ENCODE data around the gene ENDOU. TPM values are rescaled to one million over a fixed set of nuclear protein-coding genes. Genes with fewer than 3 reads are reported as not detected.

ENDOU gene
- total RNA-seq, 1 experiment from 2014 or later: not detected

DNA sequence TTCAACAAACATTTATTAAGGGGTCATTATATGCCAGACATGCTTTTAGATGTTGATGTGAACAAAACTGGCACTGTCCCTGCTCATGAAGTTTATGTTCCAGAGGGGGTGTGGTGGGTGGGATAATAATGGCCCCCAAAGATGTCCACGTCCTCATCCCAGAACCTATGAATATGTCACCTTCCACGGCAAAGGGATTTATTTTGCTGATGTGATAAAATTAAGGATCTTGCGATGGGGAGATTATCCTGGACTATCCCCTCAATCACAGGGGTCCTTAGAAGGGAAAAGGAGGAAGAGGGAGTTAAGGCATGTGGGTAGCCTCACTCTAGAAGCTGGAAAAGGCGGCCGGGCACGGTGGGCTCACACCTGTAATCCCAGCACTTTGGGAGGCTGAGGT lies 46.0 kb upstream of the ENDOU start:
- Histone ChIP-seq H3K27ac (ENCODE audit: low read length) (no peak overlapping the region), H3K4me1 (ENCODE audit: control insufficient read depth, insufficient read depth, low read length) (peaks cover 43% of the 10 kb centered on the region), H3K4me3 (ENCODE audit: low read depth in 2 of 2, low read length in 2 of 2) (no peak overlapping the region), H3K36me3 (ENCODE audit: control insufficient read depth, insufficient read depth, low read length) (no peaks in the 10 kb centered on the region; the same call in 1 of the 2 replicates), H3K9me3 (ENCODE audit: control insufficient read depth, insufficient read depth, low read depth, low read length) (no peaks in the 10 kb centered on the region), H3K27me3 (ENCODE audit: control insufficient read depth, insufficient read depth, low read length) (no peaks in the 10 kb centered on the region)
- in situ Hi-C loops (cut with HindIII; ENCODE audit: low pct_unique_long_range_greater_than_20kb, low sequenced_read_pairs): no loop called here
- CTCF ChIA-PET: interaction anchor here (0.6 to 0.9 kb wide), 4 partner anchors 30 to 98 kb away, joined by 3 to 4 read pairs (median 3); no protein-coding TSS in a partner anchor
- intact Hi-C loops (cut with micrococcal nuclease; ENCODE audit: unreplicated experiment): no loop called here
- POLR2A ChIA-PET: no interaction called here
- BruUV-seq (replicated peaks): no TSS peak
- DNase-seq (ENCODE audit: low read depth, low spot score) (no peak), ATAC-seq (no peak)
- TF ChIP-seq TCF7L2 (IDR thresholded peaks at IDR 0.05; ENCODE audit: low read depth, low read length): no peak
- no peak for TF ChIP-seq POLR2AphosphoS5 (IDR thresholded peaks at IDR 0.05; ENCODE audit: low read depth, low read length)
- TF ChIP-seq, protein P1, sequence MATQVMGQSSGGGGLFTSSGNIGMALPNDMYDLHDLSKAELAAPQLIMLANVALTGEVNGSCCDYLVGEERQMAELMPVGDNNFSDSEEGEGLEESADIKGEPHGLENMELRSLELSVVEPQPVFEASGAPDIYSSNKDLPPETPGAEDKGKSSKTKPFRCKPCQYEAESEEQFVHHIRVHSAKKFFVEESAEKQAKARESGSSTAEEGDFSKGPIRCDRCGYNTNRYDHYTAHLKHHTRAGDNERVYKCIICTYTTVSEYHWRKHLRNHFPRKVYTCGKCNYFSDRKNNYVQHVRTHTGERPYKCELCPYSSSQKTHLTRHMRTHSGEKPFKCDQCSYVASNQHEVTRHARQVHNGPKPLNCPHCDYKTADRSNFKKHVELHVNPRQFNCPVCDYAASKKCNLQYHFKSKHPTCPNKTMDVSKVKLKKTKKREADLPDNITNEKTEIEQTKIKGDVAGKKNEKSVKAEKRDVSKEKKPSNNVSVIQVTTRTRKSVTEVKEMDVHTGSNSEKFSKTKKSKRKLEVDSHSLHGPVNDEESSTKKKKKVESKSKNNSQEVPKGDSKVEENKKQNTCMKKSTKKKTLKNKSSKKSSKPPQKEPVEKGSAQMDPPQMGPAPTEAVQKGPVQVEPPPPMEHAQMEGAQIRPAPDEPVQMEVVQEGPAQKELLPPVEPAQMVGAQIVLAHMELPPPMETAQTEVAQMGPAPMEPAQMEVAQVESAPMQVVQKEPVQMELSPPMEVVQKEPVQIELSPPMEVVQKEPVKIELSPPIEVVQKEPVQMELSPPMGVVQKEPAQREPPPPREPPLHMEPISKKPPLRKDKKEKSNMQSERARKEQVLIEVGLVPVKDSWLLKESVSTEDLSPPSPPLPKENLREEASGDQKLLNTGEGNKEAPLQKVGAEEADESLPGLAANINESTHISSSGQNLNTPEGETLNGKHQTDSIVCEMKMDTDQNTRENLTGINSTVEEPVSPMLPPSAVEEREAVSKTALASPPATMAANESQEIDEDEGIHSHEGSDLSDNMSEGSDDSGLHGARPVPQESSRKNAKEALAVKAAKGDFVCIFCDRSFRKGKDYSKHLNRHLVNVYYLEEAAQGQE (IDR thresholded peaks at IDR 0.05; ENCODE audit: insufficient read depth in 1 of 2, low read depth in 2 of 2, low read length in 1 of 2): no peak
- TF ChIP-seq, protein P2, sequence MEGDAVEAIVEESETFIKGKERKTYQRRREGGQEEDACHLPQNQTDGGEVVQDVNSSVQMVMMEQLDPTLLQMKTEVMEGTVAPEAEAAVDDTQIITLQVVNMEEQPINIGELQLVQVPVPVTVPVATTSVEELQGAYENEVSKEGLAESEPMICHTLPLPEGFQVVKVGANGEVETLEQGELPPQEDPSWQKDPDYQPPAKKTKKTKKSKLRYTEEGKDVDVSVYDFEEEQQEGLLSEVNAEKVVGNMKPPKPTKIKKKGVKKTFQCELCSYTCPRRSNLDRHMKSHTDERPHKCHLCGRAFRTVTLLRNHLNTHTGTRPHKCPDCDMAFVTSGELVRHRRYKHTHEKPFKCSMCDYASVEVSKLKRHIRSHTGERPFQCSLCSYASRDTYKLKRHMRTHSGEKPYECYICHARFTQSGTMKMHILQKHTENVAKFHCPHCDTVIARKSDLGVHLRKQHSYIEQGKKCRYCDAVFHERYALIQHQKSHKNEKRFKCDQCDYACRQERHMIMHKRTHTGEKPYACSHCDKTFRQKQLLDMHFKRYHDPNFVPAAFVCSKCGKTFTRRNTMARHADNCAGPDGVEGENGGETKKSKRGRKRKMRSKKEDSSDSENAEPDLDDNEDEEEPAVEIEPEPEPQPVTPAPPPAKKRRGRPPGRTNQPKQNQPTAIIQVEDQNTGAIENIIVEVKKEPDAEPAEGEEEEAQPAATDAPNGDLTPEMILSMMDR (IDR thresholded peaks at IDR 0.05): no peak
- TF ChIP-seq SIN3A (IDR thresholded peaks at IDR 0.05; ENCODE audit: borderline replicate concordance, insufficient read depth, low read depth, low read length): no peak

DNA sequence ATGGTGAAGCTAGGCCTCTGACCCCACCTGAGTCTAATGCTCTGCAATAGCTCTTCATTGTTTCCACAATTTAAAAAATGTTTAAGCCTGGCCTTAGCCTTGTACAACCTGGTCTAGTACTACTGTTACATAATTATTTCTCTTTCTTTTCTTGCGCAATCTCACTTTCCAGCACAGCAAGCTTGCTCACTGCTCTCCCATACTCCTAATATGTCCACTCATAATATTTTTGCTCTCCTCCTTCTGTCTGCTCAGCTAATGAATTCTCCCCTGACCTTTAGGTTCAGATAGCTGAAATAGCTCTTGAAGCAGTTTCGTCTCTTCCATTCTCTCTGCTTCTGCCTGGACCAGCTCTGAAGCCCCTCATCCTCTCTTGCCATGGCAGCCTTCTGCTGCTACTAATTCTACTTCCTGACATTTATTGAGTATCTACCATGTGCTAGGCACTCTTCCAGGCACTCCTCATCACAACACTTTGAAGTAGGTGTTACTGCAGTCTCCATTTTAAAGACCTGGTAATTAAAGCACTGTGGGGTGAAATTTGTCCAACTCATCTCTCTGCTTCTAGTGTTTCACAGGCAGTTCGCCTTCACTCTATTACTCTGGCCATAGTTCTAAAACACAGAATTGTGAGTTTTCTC lies 44.9 kb upstream of the ENDOU start:
- Histone ChIP-seq H3K27me3 (ENCODE audit: control insufficient read depth, insufficient read depth, low read length) (no peaks in the 10 kb centered on the region), H3K4me1 (ENCODE audit: control insufficient read depth, insufficient read depth, low read length) (peaks cover 38% of the 10 kb centered on the region), H3K9me3 (ENCODE audit: control insufficient read depth, insufficient read depth, low read depth, low read length) (no peaks in the 10 kb centered on the region), H3K36me3 (ENCODE audit: control insufficient read depth, insufficient read depth, low read length) (no peaks in the 10 kb centered on the region; the same call in 1 of the 2 replicates), H3K4me3 (ENCODE audit: low read depth in 2 of 2, low read length in 2 of 2) (no peak overlapping the region), H3K27ac (ENCODE audit: low read length) (peak overlapping the region; percentile 73; the same call in 1 of the 2 replicates)
- in situ Hi-C loops (cut with HindIII; ENCODE audit: low pct_unique_long_range_greater_than_20kb, low sequenced_read_pairs): no loop called here
- CTCF ChIA-PET: interaction anchor here (0.9 kb wide), 1 partner anchor 59 kb away, joined by 3 read pairs; no protein-coding TSS in a partner anchor
- POLR2A ChIA-PET: interaction anchor here (0.6 kb wide), 1 partner anchor 57 kb away, joined by 4 read pairs; no protein-coding TSS in a partner anchor
- no peak for ATAC-seq
- no peak for DNase-seq (ENCODE audit: low read depth, low spot score)
- no TSS peak for BruUV-seq (replicated peaks)
- intact Hi-C loops (cut with micrococcal nuclease; ENCODE audit: unreplicated experiment): no loop called here
- TF ChIP-seq POLR2AphosphoS5 (IDR thresholded peaks at IDR 0.05; ENCODE audit: low read depth, low read length) (no peak), SIN3A (IDR thresholded peaks at IDR 0.05; ENCODE audit: borderline replicate concordance, insufficient read depth, low read depth, low read length) (no peak), TCF7L2 (IDR thresholded peaks at IDR 0.05; ENCODE audit: low read depth, low read length) (no peak)
- TF ChIP-seq, protein P1 (IDR thresholded peaks at IDR 0.05; ENCODE audit: insufficient read depth in 1 of 2, low read depth in 2 of 2, low read length in 1 of 2): no peak
- TF ChIP-seq, protein P2 (IDR thresholded peaks at IDR 0.05): no peak
